Activated CD8-positive, alpha-beta memory T cell treated with anti-CD3 and anti-CD28 coated beads for 36 hours (primary cell): ENCODE results near the gene TOX4. TPM values are rescaled to one million over a fixed set of nuclear protein-coding genes. Genes with fewer than 3 reads are reported as not detected.
"Not testable (repeated sequence)": the region's sequence is repeated elsewhere in the genome, so short reads cannot be mapped to it uniquely, and the experiment has no call there.

Experiments
- CTCF ChIA-PET: fragments of 350-600 bp; sonication (Branson Sonifier 250); formaldehyde crosslinking; loops from one replicate; lab custom pipeline; 2021; ENCODE audit warnings: antibody characterized with exemption; lab: Charles Lee
- POLR2A ChIA-PET: fragments of 350-600 bp; sonication (Branson Sonifier 250); formaldehyde crosslinking; loops from one replicate; lab custom pipeline; 2021; ENCODE audit warnings: antibody characterized with exemption; lab: Charles Lee
- total RNA-seq, 2 experiments: library from RNA; stranded (reverse); gene quantifications; one replicate each; pipeline ENCODE4 v1.2.3, GENCODE V29; 2021

Gene TOX4
- 10 to 100 TPM; 73.6 to 76.2 TPM for total RNA-seq

- ChIA-PET CTCF (interaction anchor here (0.6 to 2.0 kb wide), 15 partner anchors 10 to 166 kb away, joined by 3 to 8 read pairs (median 4); partner anchors contain the start of genes METTL3 and SALL2), POLR2A (interaction anchor here (0.6 to 2.5 kb wide), 5 partner anchors 22 to 369 kb away, joined by 3 to 16 read pairs (median 4); partner anchors contain the start of genes CHD8 and METTL3)
These were observed at the start of gene TOX4, which contains the start of gene RAB2B for GRCh38 chr14:21476925-21477681. TSS of gene TOX4 (plus strand) at chr14:21477195. CDS start at chr14:21477279, 84 bp downstream. TSS of gene RAB2B (minus strand) at chr14:21476959. CDS start at chr14:21476872, 87 bp downstream.

DNA sequence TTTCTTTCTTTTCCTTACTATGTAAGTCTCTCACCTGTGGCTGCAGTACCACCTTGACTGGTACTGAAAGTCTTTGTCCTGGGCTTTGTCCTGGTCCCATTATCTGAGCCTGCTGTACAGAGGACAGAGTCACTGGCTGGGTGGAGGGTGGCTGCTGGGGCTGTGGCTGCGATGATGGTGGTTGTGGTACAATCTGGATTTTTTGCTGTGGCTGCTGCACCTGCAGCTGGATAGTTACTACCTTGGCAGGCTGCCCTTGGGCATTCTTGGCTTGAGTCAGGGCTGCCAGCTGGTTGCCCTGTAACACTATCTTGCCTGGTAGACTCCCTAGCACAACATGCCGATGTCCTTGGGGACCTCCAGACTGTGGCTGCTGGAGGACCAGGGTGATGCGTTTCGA lies 48.1 kb upstream of the TOX4 start:
- POLR2A ChIA-PET, result no interaction called here
- CTCF ChIA-PET, result no interaction called here

GRCh38 chr14:21431126-21431525 lies 45.9 kb upstream of the TOX4 start:
- ChIA-PET CTCF (no interaction called here), POLR2A (no interaction called here)

DNA sequence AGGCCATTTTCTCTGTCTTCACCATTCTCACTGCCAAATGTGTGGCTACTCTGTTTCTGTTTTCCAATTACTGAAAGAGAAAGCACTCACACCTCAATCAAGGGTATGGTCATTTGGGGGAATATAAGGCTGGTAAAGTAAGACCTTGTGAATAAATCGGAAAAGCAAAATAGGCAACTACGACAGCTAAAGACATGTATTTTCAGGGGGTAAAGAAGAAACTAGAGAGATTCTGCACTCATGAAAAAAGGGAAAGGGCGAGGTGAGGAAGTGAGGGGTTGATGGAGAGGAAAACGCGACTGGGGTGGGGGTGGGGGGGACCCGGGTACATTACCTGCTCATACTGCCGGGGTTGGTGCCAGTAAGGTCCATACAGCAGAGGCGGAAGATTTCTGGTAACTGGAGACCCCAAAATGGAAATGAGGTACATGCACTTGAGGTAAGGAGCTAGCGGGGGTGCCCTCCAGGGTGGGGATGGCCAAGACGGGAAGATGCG lies 40.4 kb upstream of the TOX4 start:
- POLR2A ChIA-PET, result interaction anchor here (0.6 to 2.1 kb wide), 7 partner anchors 12 to 172 kb away, joined by 3 to 20 read pairs (median 4); partner anchors contain the start of genes CHD8, RAB2B and TOX4
- CTCF ChIA-PET, result interaction anchor here (0.7 to 1.8 kb wide), 5 partner anchors 10 to 35 kb away, joined by 4 to 10 read pairs (median 5); partner anchors contain the start of gene CHD8

- ChIA-PET CTCF (interaction anchor here (0.6 to 1.8 kb wide), 8 partner anchors 11 to 667 kb away, joined by 4 to 10 read pairs (median 4); partner anchors contain the start of genes CHD8 and RAB2B), POLR2A (interaction anchor here (0.6 to 2.1 kb wide), 8 partner anchors 12 to 172 kb away, joined by 3 to 20 read pairs (median 4); partner anchors contain the start of genes CHD8, RAB2B and TOX4)
These were observed 39.7 kb upstream of the TOX4 start for GRCh38 chr14:21437063-21437901.

DNA sequence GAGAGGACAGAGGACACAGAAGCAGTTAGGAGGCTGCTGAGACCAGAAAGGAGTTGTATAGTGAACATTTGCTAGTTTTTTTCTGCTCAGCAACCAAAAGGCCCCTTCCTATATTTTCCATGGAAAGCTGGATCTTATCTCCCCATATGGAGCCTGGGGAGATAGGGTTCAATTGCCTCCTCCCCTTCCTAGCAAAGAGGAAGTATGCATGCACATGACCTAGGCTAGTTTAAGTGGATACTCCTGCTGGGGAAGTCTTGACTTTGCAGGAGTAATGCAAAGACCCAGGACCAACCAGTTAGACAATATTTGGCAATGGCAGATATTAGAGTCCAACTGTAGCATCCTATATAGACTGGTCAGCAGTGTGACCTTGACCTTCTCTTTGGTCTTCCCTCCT lies 36.1 kb upstream of the TOX4 start:
- POLR2A ChIA-PET, result no interaction called here
- CTCF ChIA-PET, result no interaction called here

- POLR2A ChIA-PET, CTCF ChIA-PET: not testable (repeated sequence)
These were observed 34.3 kb upstream of the TOX4 start for GRCh38 chr14:21442657-21443056.

- ChIA-PET CTCF (interaction anchor here (0.7 to 2.9 kb wide), 2 partner anchors 12 to 68 kb away, joined by 3 to 10 read pairs; no protein-coding TSS in a partner anchor), POLR2A (interaction anchor here (2.1 kb wide), 1 partner anchor 67 kb away, joined by 6 read pairs; no protein-coding TSS in a partner anchor)
These were observed 27.1 kb upstream of the TOX4 start for GRCh38 chr14:21449899-21450216.

GRCh38 chr14:21454843-21455544 lies 22.0 kb upstream of the TOX4 start:
- ChIA-PET CTCF (interaction anchor here (0.6 to 1.3 kb wide), 2 partner anchors 18 to 55 kb away, joined by 4 to 5 read pairs; partner anchors contain the start of gene METTL3), POLR2A (interaction anchor here (1.9 to 2.1 kb wide), 2 partner anchors 17 to 22 kb away, joined by 16 to 20 read pairs; partner anchors contain the start of genes RAB2B and TOX4)

DNA sequence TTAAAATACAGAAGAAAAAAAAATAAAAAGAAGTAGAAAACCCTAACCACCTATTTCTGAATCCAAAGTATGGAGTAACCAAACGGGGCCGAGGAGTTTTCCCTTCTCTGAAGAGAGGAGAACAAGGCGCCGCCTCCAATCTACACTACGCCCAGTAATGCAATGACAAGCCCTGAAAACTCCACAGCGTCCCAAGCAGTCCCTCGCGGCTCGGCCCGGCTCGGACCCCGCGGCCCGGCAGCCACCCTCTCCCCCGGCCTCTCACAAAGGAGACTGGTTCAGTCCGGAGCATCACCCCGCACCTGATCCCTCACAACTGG lies 21.4 kb upstream of the TOX4 start:
- ChIA-PET POLR2A (interaction anchor here (1.0 to 2.1 kb wide), 4 partner anchors 12 to 71 kb away, joined by 3 to 20 read pairs (median 11); partner anchors contain the start of genes RAB2B, SUPT16H and TOX4), CTCF (interaction anchor here (0.6 to 1.9 kb wide), 5 partner anchors 9 to 55 kb away, joined by 3 to 9 read pairs (median 5); partner anchors contain the start of gene METTL3)

DNA sequence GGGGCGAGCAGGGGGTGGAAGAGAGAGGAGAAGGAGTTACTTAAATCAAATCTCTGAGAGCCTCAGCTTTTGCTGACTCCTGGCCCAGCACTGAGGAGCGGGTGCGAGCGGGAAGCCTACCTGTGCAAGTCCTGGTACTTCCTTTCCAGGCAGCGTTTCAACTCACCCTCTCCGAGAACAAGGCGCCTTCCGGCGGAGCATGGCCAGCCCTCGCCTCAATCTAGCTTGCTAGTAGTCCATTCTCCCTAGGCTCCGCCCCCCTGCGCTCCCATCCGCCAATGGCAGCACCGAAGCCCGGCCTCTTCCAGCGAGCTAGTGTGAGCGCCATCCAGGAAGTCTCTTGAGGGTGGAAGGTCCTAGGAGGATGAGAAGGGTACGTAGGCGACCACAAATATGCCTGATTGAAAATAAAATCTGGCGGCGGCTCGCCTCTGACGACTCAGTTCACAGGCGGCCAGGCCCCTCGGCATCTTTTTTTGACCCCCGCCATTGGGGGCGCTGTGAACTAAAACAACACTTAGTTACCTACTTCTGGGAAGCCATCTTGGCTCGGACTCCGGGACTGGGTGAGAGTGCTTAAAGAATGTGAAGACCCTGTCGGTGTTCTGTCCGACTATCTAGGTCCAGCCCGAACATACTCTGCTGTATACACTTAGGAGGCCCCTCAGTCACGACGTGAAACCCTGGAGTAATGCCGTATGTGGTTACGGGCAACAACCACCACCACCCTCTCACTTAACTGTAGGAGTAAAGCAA lies 20.9 kb upstream of the TOX4 start, which contains the start of gene CHD8:
Gene CHD8, minus strand, starts transcription at position 212 of the 756 bp plus-strand sequence. CDS start 24,480 bp downstream, outside the sequence.
- POLR2A ChIA-PET, result interaction anchor here (0.6 to 2.1 kb wide), 5 partner anchors 12 to 72 kb away, joined by 3 to 20 read pairs (median 6); partner anchors contain the start of genes RAB2B, SUPT16H and TOX4
- CTCF ChIA-PET, result interaction anchor here (0.7 to 1.9 kb wide), 7 partner anchors 9 to 318 kb away, joined by 3 to 9 read pairs (median 3); partner anchors contain the start of gene METTL3

- CTCF ChIA-PET, result interaction anchor here (1.5 kb wide), 1 partner anchor 9 kb away, joined by 3 read pairs; the partner anchor contains the start of gene RAB2B
- POLR2A ChIA-PET, result no interaction called here
These were observed 9.4 kb upstream of the TOX4 start for GRCh38 chr14:21467616-21468015.

- ChIA-PET CTCF (interaction anchor here (0.7 to 2.0 kb wide), 10 partner anchors 9 to 62 kb away, joined by 3 to 7 read pairs (median 4); no protein-coding TSS in a partner anchor), POLR2A (interaction anchor here (0.5 to 2.5 kb wide), 3 partner anchors 20 to 40 kb away, joined by 3 to 16 read pairs (median 4); partner anchors contain the start of gene CHD8)
These were observed 1.1 kb upstream of the TOX4 start for GRCh38 chr14:21475767-21476522.

DNA sequence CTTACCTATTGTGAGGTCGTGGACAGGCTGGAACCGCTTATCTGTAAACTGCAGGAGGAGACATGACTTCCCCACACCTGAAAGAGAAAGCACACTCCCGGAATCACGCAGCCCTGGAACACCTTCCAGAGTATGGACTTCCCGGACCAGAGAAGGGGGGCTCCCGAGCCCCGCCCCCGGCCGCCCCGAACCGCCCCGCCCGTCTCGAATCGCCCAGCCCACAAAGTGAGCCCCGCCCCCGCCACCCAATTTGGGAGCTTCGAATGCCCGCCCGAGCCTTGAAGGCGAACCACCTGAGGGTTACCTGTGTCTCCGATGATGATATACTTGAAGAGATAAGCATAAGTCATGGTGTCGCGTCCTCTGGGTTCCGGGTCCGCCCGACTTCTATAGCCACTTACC lies 471 bp upstream of the TOX4 start:
- CTCF ChIA-PET, result interaction anchor here (0.6 to 2.0 kb wide), 10 partner anchors 9 to 135 kb away, joined by 3 to 7 read pairs (median 4); no protein-coding TSS in a partner anchor
- POLR2A ChIA-PET, result interaction anchor here (0.5 to 2.5 kb wide), 5 partner anchors 21 to 370 kb away, joined by 3 to 16 read pairs (median 4); partner anchors contain the start of genes CHD8 and METTL3

DNA sequence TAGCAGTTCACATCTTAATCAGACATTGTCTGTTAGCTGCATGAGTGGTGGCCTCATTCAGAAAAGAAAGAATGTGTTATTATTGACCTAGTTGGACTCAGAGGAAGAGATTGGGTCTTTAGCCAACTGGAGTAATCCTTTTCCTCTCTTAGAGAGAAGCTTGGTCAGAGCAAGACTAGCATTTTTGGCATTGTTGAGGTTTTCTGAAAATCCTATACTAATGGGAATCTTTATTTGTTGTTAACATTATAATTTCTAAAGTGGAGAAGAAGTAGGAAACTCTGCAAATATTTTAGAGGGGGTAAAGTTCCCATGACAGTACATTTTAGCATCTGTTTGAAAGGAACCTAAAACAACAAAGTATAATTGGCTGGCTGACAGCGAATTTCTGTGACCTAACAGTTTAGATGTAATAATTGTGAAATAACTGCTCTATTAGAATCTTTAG lies 9.7 kb downstream of the TOX4 start:
- ChIA-PET CTCF (no interaction called here), POLR2A (no interaction called here)
